Measurements from ENCODE around the gene WDR53.
"Not testable (repeated sequence)": the region's sequence is repeated elsewhere in the genome, so short reads cannot be mapped to it uniquely, and the experiment has no call there.

Gene WDR53

GRCh38 chr3:196585044-196585757, 16.8 kb upstream of the WDR53 start:
- H3K4me3 Mint-ChIP-seq, result no peak overlapping the region
- ATAC-seq (no peak), DNase-seq (ENCODE audit: low spot score in 2 of 2) (no peak)
- no peaks in the 10 kb centered on the region for H3K4me1 Mint-ChIP-seq
- H3K9me3 Mint-ChIP-seq, result no peaks in the 10 kb centered on the region
- no peak overlapping the region for H3K27ac Mint-ChIP-seq
- H3K36me3 Mint-ChIP-seq, result peaks cover 73% of the 10 kb centered on the region

- H3K36me3 Mint-ChIP-seq, result peaks cover 33% of the 10 kb centered on the region
- no peaks in the 10 kb centered on the region for H3K9me3 Mint-ChIP-seq
- no peak for ATAC-seq
Observed at GRCh38 chr3:196572389-196572788, 4.0 kb upstream of the WDR53 start.

GRCh38 chr3:196570332-196570731, 2.0 kb upstream of the WDR53 start:
- ATAC-seq; DNase-seq (ENCODE audit: low spot score in 2 of 2); H3K9me3 Mint-ChIP-seq; H3K27ac Mint-ChIP-seq: not testable (repeated sequence)
- H3K4me1 Mint-ChIP-seq, result peaks cover 33% of the 10 kb centered on the region
- peaks cover 38% of the 10 kb centered on the region for H3K36me3 Mint-ChIP-seq
- H3K4me3 Mint-ChIP-seq, result peak overlapping the region; percentile 83

More at GRCh38 chr3:196572389-196572788, 4.0 kb upstream of the WDR53 start:
- Mint-ChIP-seq H3K4me3 (no peak overlapping the region), H3K4me1 (peaks cover 27% of the 10 kb centered on the region), H3K27ac (no peak overlapping the region)
- DNase-seq (ENCODE audit: low spot score in 2 of 2), result no peak

- peak overlapping the region; percentile 71 for H3K27ac Mint-ChIP-seq
- no peaks in the 10 kb centered on the region for H3K9me3 Mint-ChIP-seq
- DNase-seq (ENCODE audit: low spot score in 2 of 2) (peak; percentile 24 to 78), ATAC-seq (peak; percentile 66)
- peak overlapping the region; percentile 83 for H3K4me3 Mint-ChIP-seq
- peaks cover 45% of the 10 kb centered on the region for H3K36me3 Mint-ChIP-seq
- peaks cover 34% of the 10 kb centered on the region for H3K4me1 Mint-ChIP-seq
Observed at GRCh38 chr3:196569003-196569516, 706 bp upstream of the WDR53 start.

- no peak for ATAC-seq
- Mint-ChIP-seq H3K9me3 (no peaks in the 10 kb centered on the region), H3K36me3 (peaks cover 55% of the 10 kb centered on the region), H3K27ac (peak overlapping the region; percentile 91), H3K4me3 (peak overlapping the region; percentile 64), H3K4me1 (peaks cover 42% of the 10 kb centered on the region)
- DNase-seq (ENCODE audit: low spot score in 2 of 2), result peak in 1 of 2 donors; percentile 4
Observed at GRCh38 chr3:196563721-196564225, 4.6 kb downstream of the WDR53 start.

GRCh38 chr3:196559826-196560225, 8.5 kb downstream of the WDR53 start:
- Mint-ChIP-seq H3K9me3 (no peaks in the 10 kb centered on the region), H3K36me3 (peaks cover 29% of the 10 kb centered on the region), H3K4me3 (no peak overlapping the region), H3K27ac (no peak overlapping the region), H3K4me1 (peaks cover 32% of the 10 kb centered on the region)
- ATAC-seq (no peak), DNase-seq (ENCODE audit: low spot score in 2 of 2) (no peak)

- H3K36me3 Mint-ChIP-seq, result peaks cover 15% of the 10 kb centered on the region
- H3K4me3 Mint-ChIP-seq, result no peak overlapping the region
- H3K4me1 Mint-ChIP-seq, result peaks cover 19% of the 10 kb centered on the region
- DNase-seq (ENCODE audit: low spot score in 2 of 2) (no peak), ATAC-seq (no peak)
- H3K27ac Mint-ChIP-seq, result peak overlapping the region; percentile 17
- no peaks in the 10 kb centered on the region for H3K9me3 Mint-ChIP-seq
Observed at GRCh38 chr3:196558476-196558875, 9.9 kb downstream of the WDR53 start.

GRCh38 chr3:196557236-196557635, 11.1 kb downstream of the WDR53 start:
- DNase-seq (ENCODE audit: low spot score in 2 of 2) (no peak), ATAC-seq (no peak)
- no peak overlapping the region for H3K27ac Mint-ChIP-seq
- H3K36me3 Mint-ChIP-seq, result peaks cover 14% of the 10 kb centered on the region
- H3K9me3 Mint-ChIP-seq, result no peaks in the 10 kb centered on the region
- no peak overlapping the region for H3K4me3 Mint-ChIP-seq
- H3K4me1 Mint-ChIP-seq, result peaks cover 13% of the 10 kb centered on the region

GRCh38 chr3:196555295-196555694, 13.1 kb downstream of the WDR53 start:
- H3K4me3 Mint-ChIP-seq, result no peak overlapping the region
- no peak for ATAC-seq
- no peaks in the 10 kb centered on the region for H3K9me3 Mint-ChIP-seq

GRCh38 chr3:196554205-196554604, 14.1 kb downstream of the WDR53 start:
- peaks cover 10% of the 10 kb centered on the region for H3K4me1 Mint-ChIP-seq
- no peak overlapping the region for H3K4me3 Mint-ChIP-seq
- no peak overlapping the region for H3K27ac Mint-ChIP-seq
- DNase-seq (ENCODE audit: low spot score in 2 of 2) (no peak), ATAC-seq (no peak)
- H3K36me3 Mint-ChIP-seq, result no peaks in the 10 kb centered on the region
- peaks cover 3% of the 10 kb centered on the region for H3K9me3 Mint-ChIP-seq

More at GRCh38 chr3:196555295-196555694, 13.1 kb downstream of the WDR53 start:
- peaks cover 3% of the 10 kb centered on the region for H3K36me3 Mint-ChIP-seq
- no peak for DNase-seq (ENCODE audit: low spot score in 2 of 2)
- no peak overlapping the region for H3K27ac Mint-ChIP-seq
- H3K4me1 Mint-ChIP-seq, result peaks cover 13% of the 10 kb centered on the region

- Mint-ChIP-seq H3K4me3 (no peak overlapping the region), H3K9me3 (peaks cover 3% of the 10 kb centered on the region), H3K27ac (no peak overlapping the region), H3K4me1 (peaks cover 6% of the 10 kb centered on the region), H3K36me3 (no peaks in the 10 kb centered on the region)
- no peak for DNase-seq (ENCODE audit: low spot score in 2 of 2)
- ATAC-seq, result no peak
Observed at GRCh38 chr3:196553551-196553950, 14.8 kb downstream of the WDR53 start.

- no peak overlapping the region for H3K4me3 Mint-ChIP-seq
- peaks cover 6% of the 10 kb centered on the region for H3K4me1 Mint-ChIP-seq
- H3K27ac Mint-ChIP-seq, result no peak overlapping the region
- no peaks in the 10 kb centered on the region for H3K36me3 Mint-ChIP-seq
- H3K9me3 Mint-ChIP-seq, result peaks cover 3% of the 10 kb centered on the region
- DNase-seq (ENCODE audit: low spot score in 2 of 2), result no peak
- ATAC-seq, result no peak
Observed at GRCh38 chr3:196552253-196552652, 16.1 kb downstream of the WDR53 start.

- not testable (repeated sequence) for H3K4me3 Mint-ChIP-seq; H3K4me1 Mint-ChIP-seq; ATAC-seq; H3K36me3 Mint-ChIP-seq; DNase-seq (ENCODE audit: low spot score in 2 of 2); H3K27ac Mint-ChIP-seq; H3K9me3 Mint-ChIP-seq
Observed at GRCh38 chr3:196550172-196550571, 18.2 kb downstream of the WDR53 start.

GRCh38 chr3:196549312-196549711, 19.0 kb downstream of the WDR53 start:
- H3K9me3 Mint-ChIP-seq; H3K27ac Mint-ChIP-seq; H3K4me3 Mint-ChIP-seq; H3K4me1 Mint-ChIP-seq; H3K36me3 Mint-ChIP-seq; DNase-seq (ENCODE audit: low spot score in 2 of 2); ATAC-seq: not testable (repeated sequence)

- Mint-ChIP-seq H3K36me3 (no peaks in the 10 kb centered on the region), H3K4me1 (no peaks in the 10 kb centered on the region), H3K4me3 (no peak overlapping the region), H3K9me3 (peaks cover 3% of the 10 kb centered on the region), H3K27ac (no peak overlapping the region)
- no peak for ATAC-seq
- DNase-seq (ENCODE audit: low spot score in 2 of 2), result no peak
Observed at GRCh38 chr3:196547067-196547466, 21.3 kb downstream of the WDR53 start.

GRCh38 chr3:196546537-196546936, 21.8 kb downstream of the WDR53 start:
- Mint-ChIP-seq H3K4me3 (no peak overlapping the region), H3K27ac (no peak overlapping the region), H3K36me3 (no peaks in the 10 kb centered on the region), H3K4me1 (no peaks in the 10 kb centered on the region), H3K9me3 (peaks cover 3% of the 10 kb centered on the region)
- DNase-seq (ENCODE audit: low spot score in 2 of 2) (no peak), ATAC-seq (no peak)

Data from stimulated activated effector memory CD8-positive, alpha-beta T cell treated with anti-CD3 and anti-CD28 coated beads, Interleukin-12 subunit alpha, Interleukin-12 subunit beta, amount 100 ng/mL, for 72 hours (primary cell).